ENCODE data around the gene CALML5.

The CALML5 gene

GRCh38 chr10:5533098-5533731 is 33.8 kb upstream of the CALML5 start:
- no peaks in the 10 kb centered on the region for H3K36me3 ChIP-seq (ENCODE audit: control insufficient read depth, insufficient read depth, low read length)
- peaks cover 7% of the 10 kb centered on the region for H3K4me1 ChIP-seq (ENCODE audit: control insufficient read depth, insufficient read depth, low read length, poor library complexity, severe bottlenecking)
- peaks cover 6% of the 10 kb centered on the region for H3K9me3 ChIP-seq (ENCODE audit: control insufficient read depth, low read length)
- H3K4me3 ChIP-seq (ENCODE audit: extremely low read depth, insufficient read depth, low read length, poor library complexity, severe bottlenecking): no peak overlapping the region
- no peak overlapping the region for H3K27ac ChIP-seq (ENCODE audit: low read depth, low read length, severe bottlenecking)
- WGBS, 2 experiments (ENCODE audit: insufficient coverage in 2 of 2): 90 to 93% methylated on average over 19 to 20 of the region's 21 CpGs

GRCh38 chr10:5532618-5533097 is 33.3 kb upstream of the CALML5 start:
- Histone ChIP-seq H3K4me1 (ENCODE audit: control insufficient read depth, insufficient read depth, low read length, poor library complexity, severe bottlenecking) (peaks cover 1% of the 10 kb centered on the region), H3K36me3 (ENCODE audit: control insufficient read depth, insufficient read depth, low read length) (no peaks in the 10 kb centered on the region), H3K27ac (ENCODE audit: low read depth, low read length, severe bottlenecking) (no peak overlapping the region), H3K4me3 (ENCODE audit: extremely low read depth, insufficient read depth, low read length, poor library complexity, severe bottlenecking) (no peak overlapping the region), H3K9me3 (ENCODE audit: control insufficient read depth, low read length) (peaks cover 6% of the 10 kb centered on the region)
- WGBS, 2 experiments (ENCODE audit: insufficient coverage in 2 of 2): 89 to 97% methylated on average over 5 of the region's 6 CpGs

- Histone ChIP-seq H3K9me3 (ENCODE audit: control insufficient read depth, low read length) (peaks cover 6% of the 10 kb centered on the region), H3K27ac (ENCODE audit: low read depth, low read length, severe bottlenecking) (no peak overlapping the region), H3K36me3 (ENCODE audit: control insufficient read depth, insufficient read depth, low read length) (no peaks in the 10 kb centered on the region), H3K4me1 (ENCODE audit: control insufficient read depth, insufficient read depth, low read length, poor library complexity, severe bottlenecking) (no peaks in the 10 kb centered on the region), H3K4me3 (ENCODE audit: extremely low read depth, insufficient read depth, low read length, poor library complexity, severe bottlenecking) (no peak overlapping the region)
- 94 to 95% methylated on average over 10 of the region's 10 CpGs for WGBS, 2 experiments (ENCODE audit: insufficient coverage in 2 of 2)
Observed at GRCh38 chr10:5532307-5532605, 32.9 kb upstream of the CALML5 start.

- no peak overlapping the region for H3K4me3 ChIP-seq (ENCODE audit: extremely low read depth, insufficient read depth, low read length, poor library complexity, severe bottlenecking)
- no peaks in the 10 kb centered on the region for H3K36me3 ChIP-seq (ENCODE audit: control insufficient read depth, insufficient read depth, low read length)
- WGBS, 2 experiments (ENCODE audit: insufficient coverage in 2 of 2): 94% methylated on average over 7 to 10 of the region's 10 CpGs
Observed at GRCh38 chr10:5531558-5532306, 32.4 kb upstream of the CALML5 start.

GRCh38 chr10:5530846-5531557 is 31.6 kb upstream of the CALML5 start:
- 94 to 96% methylated on average over 15 to 16 of the region's 16 CpGs for WGBS, 2 experiments (ENCODE audit: insufficient coverage in 2 of 2)
- H3K9me3 ChIP-seq (ENCODE audit: control insufficient read depth, low read length): peaks cover 6% of the 10 kb centered on the region
- no peaks in the 10 kb centered on the region for H3K4me1 ChIP-seq (ENCODE audit: control insufficient read depth, insufficient read depth, low read length, poor library complexity, severe bottlenecking)
- no peaks in the 10 kb centered on the region for H3K36me3 ChIP-seq (ENCODE audit: control insufficient read depth, insufficient read depth, low read length)
- H3K4me3 ChIP-seq (ENCODE audit: extremely low read depth, insufficient read depth, low read length, poor library complexity, severe bottlenecking): no peak overlapping the region
- H3K27ac ChIP-seq (ENCODE audit: low read depth, low read length, severe bottlenecking): no peak overlapping the region

More at GRCh38 chr10:5531558-5532306, 32.4 kb upstream of the CALML5 start:
- Histone ChIP-seq H3K4me1 (ENCODE audit: control insufficient read depth, insufficient read depth, low read length, poor library complexity, severe bottlenecking) (no peaks in the 10 kb centered on the region), H3K27ac (ENCODE audit: low read depth, low read length, severe bottlenecking) (no peak overlapping the region), H3K9me3 (ENCODE audit: control insufficient read depth, low read length) (peaks cover 6% of the 10 kb centered on the region)

GRCh38 chr10:5530412-5530806 is 31.0 kb upstream of the CALML5 start:
- Histone ChIP-seq H3K36me3 (ENCODE audit: control insufficient read depth, insufficient read depth, low read length) (no peaks in the 10 kb centered on the region), H3K9me3 (ENCODE audit: control insufficient read depth, low read length) (peaks cover 6% of the 10 kb centered on the region), H3K4me1 (ENCODE audit: control insufficient read depth, insufficient read depth, low read length, poor library complexity, severe bottlenecking) (no peaks in the 10 kb centered on the region), H3K27ac (ENCODE audit: low read depth, low read length, severe bottlenecking) (no peak overlapping the region), H3K4me3 (ENCODE audit: extremely low read depth, insufficient read depth, low read length, poor library complexity, severe bottlenecking) (no peak overlapping the region)
- 90 to 100% methylated on average over 2 to 3 of the region's 5 CpGs for WGBS, 2 experiments (ENCODE audit: insufficient coverage in 2 of 2)

GRCh38 chr10:5529702-5530411 is 30.5 kb upstream of the CALML5 start:
- WGBS, 2 experiments (ENCODE audit: insufficient coverage in 2 of 2): 89 to 93% methylated on average over 3 to 4 of the region's 7 CpGs
- no peak overlapping the region for H3K4me3 ChIP-seq (ENCODE audit: extremely low read depth, insufficient read depth, low read length, poor library complexity, severe bottlenecking)
- H3K27ac ChIP-seq (ENCODE audit: low read depth, low read length, severe bottlenecking): no peak overlapping the region
- H3K4me1 ChIP-seq (ENCODE audit: control insufficient read depth, insufficient read depth, low read length, poor library complexity, severe bottlenecking): no peaks in the 10 kb centered on the region
- no peaks in the 10 kb centered on the region for H3K36me3 ChIP-seq (ENCODE audit: control insufficient read depth, insufficient read depth, low read length)
- H3K9me3 ChIP-seq (ENCODE audit: control insufficient read depth, low read length): peaks cover 6% of the 10 kb centered on the region

GRCh38 chr10:5528989-5529701 is 29.8 kb upstream of the CALML5 start:
- Histone ChIP-seq H3K9me3 (ENCODE audit: control insufficient read depth, low read length) (peaks cover 6% of the 10 kb centered on the region), H3K27ac (ENCODE audit: low read depth, low read length, severe bottlenecking) (no peak overlapping the region), H3K36me3 (ENCODE audit: control insufficient read depth, insufficient read depth, low read length) (no peaks in the 10 kb centered on the region), H3K4me1 (ENCODE audit: control insufficient read depth, insufficient read depth, low read length, poor library complexity, severe bottlenecking) (no peaks in the 10 kb centered on the region), H3K4me3 (ENCODE audit: extremely low read depth, insufficient read depth, low read length, poor library complexity, severe bottlenecking) (no peak overlapping the region)
- 85 to 90% methylated on average over 7 to 11 of the region's 11 CpGs for WGBS, 2 experiments (ENCODE audit: insufficient coverage in 2 of 2)

GRCh38 chr10:5527332-5528200 is 28.2 kb upstream of the CALML5 start:
- H3K4me1 ChIP-seq (ENCODE audit: control insufficient read depth, insufficient read depth, low read length, poor library complexity, severe bottlenecking): no peaks in the 10 kb centered on the region
- H3K4me3 ChIP-seq (ENCODE audit: extremely low read depth, insufficient read depth, low read length, poor library complexity, severe bottlenecking): no peak overlapping the region
- H3K36me3 ChIP-seq (ENCODE audit: control insufficient read depth, insufficient read depth, low read length): no peaks in the 10 kb centered on the region
- peaks cover 6% of the 10 kb centered on the region for H3K9me3 ChIP-seq (ENCODE audit: control insufficient read depth, low read length)
- WGBS, 2 experiments (ENCODE audit: insufficient coverage in 2 of 2): 84 to 85% methylated on average over 5 to 7 of the region's 10 CpGs
- H3K27ac ChIP-seq (ENCODE audit: low read depth, low read length, severe bottlenecking): no peak overlapping the region
